Measurements from ENCODE around the gene ZNF611. TPM values are rescaled to one million over a fixed set of nuclear protein-coding genes. Genes with fewer than 3 reads are reported as not detected.
"Not testable (repeated sequence)": the region's sequence is repeated elsewhere in the genome, so short reads cannot be mapped to it uniquely, and the experiment has no call there.

Gene ZNF611
- total and polyA plus RNA-seq, 10 of the 15 experiments (the other 5 are each of a cell fraction or from before 2014, with no cell fraction given): 1.4 to 16.8 (median 7.6) TPM

- Histone ChIP-seq H3K4me3 (no peak overlapping the region), H2AFZ (ENCODE audit: control insufficient read depth, low read depth, low read length) (no peak overlapping the region), H3K27ac (ENCODE audit: control insufficient read depth, insufficient read depth) (no peak overlapping the region), H3K79me2 (ENCODE audit: control insufficient read depth, insufficient read depth, low read length) (no peaks in the 10 kb centered on the region), H4K20me1 (ENCODE audit: control insufficient read depth, insufficient read depth) (no peaks in the 10 kb centered on the region), H3K4me1 (ENCODE audit: control insufficient read depth, insufficient read depth, low read length) (no peaks in the 10 kb centered on the region), H3K9ac (ENCODE audit: control insufficient read depth, insufficient read depth, low read length) (no peak overlapping the region), H3K27me3 (replicated peaks in 1 of 2; ENCODE audit: control insufficient read depth in 2 of 2, insufficient read depth in 2 of 2, low read length in 1 of 2) (no peaks in the 10 kb centered on the region), H3K36me3 (ENCODE audit: control insufficient read depth in 2 of 2, insufficient read depth in 2 of 2, low read length in 1 of 2) (peaks cover 0 to 11% of the 10 kb centered on the region in 2 experiments; a peak in 2 of 4 replicates), H3K4me2 (ENCODE audit: control insufficient read depth, insufficient read depth) (no peak overlapping the region), H3K9me3 (replicated peaks; ENCODE audit: control insufficient read depth, insufficient read depth, low read length) (peaks cover 7% of the 10 kb centered on the region)
- 97% methylated on average over 23 of the region's 23 CpGs for WGBS (ENCODE audit: insufficient coverage, insufficient replicate concordance, low lambda C conversion rate, missing lambda C conversion rate)
- FAIRE-seq: no peak
- CTCF ChIA-PET: no interaction called here
- in situ Hi-C loops (cut with MboI): no loop called here
- intact Hi-C loops (cut with micrococcal nuclease; ENCODE audit: unreplicated experiment): no loop called here
- POLR2A ChIA-PET: no interaction called here
- RAD21 ChIA-PET (ENCODE audit: unreplicated experiment): no interaction called here
- DNase-seq (ENCODE audit: low read depth, low spot score): no peak
- no peak for ATAC-seq
- BruUV-seq (replicated peaks): no TSS peak
- TF ChIP-seq RUNX3 (IDR thresholded peaks at IDR 0.05; ENCODE audit: low read length) (no peak), ZBTB4 (CRISPR knock-in tag; IDR thresholded peaks at IDR 0.05) (no peak), ESRRA (IDR thresholded peaks at IDR 0.05; ENCODE audit: low read length) (no peak), NFIC (IDR thresholded peaks at IDR 0.05; ENCODE audit: low read depth, low read length) (no peak), ZNF687 (IDR thresholded peaks at IDR 0.05) (no peak), RAD51 (IDR thresholded peaks at IDR 0.05) (no peak), ATF7 (IDR thresholded peaks at IDR 0.05; ENCODE audit: low read depth) (no peak), WRNIP1 (IDR thresholded peaks at IDR 0.05; ENCODE audit: borderline replicate concordance, low read depth, low read length) (no peak)
- SMC1A ChIA-PET (ENCODE audit: uncharacterized antibody, unreplicated experiment): no interaction called here
These were observed 9.9 kb downstream of the ZNF611 start for GRCh38 chr19:52724701-52725514.

GRCh38 chr19:52723907-52724598 is 10.8 kb downstream of the ZNF611 start:
- SMC1A ChIA-PET (ENCODE audit: uncharacterized antibody, unreplicated experiment); H3K4me2 ChIP-seq (ENCODE audit: control insufficient read depth, insufficient read depth); intact Hi-C loops (cut with micrococcal nuclease; ENCODE audit: unreplicated experiment); H3K9ac ChIP-seq (ENCODE audit: control insufficient read depth, insufficient read depth, low read length); H3K27me3 ChIP-seq (replicated peaks in 1 of 2; ENCODE audit: control insufficient read depth in 2 of 2, insufficient read depth in 2 of 2, low read length in 1 of 2); CTCF ChIA-PET; ATAC-seq; H3K27ac ChIP-seq (ENCODE audit: control insufficient read depth, insufficient read depth); in situ Hi-C loops (cut with MboI); DNase-seq (ENCODE audit: low read depth, low spot score); H3K79me2 ChIP-seq (ENCODE audit: control insufficient read depth, insufficient read depth, low read length); H3K9me3 ChIP-seq (replicated peaks; ENCODE audit: control insufficient read depth, insufficient read depth, low read length); H3K4me1 ChIP-seq (ENCODE audit: control insufficient read depth, insufficient read depth, low read length); H4K20me1 ChIP-seq (ENCODE audit: control insufficient read depth, insufficient read depth); H2AFZ ChIP-seq (ENCODE audit: control insufficient read depth, low read depth, low read length); FAIRE-seq; H3K4me3 ChIP-seq; RAD21 ChIA-PET (ENCODE audit: unreplicated experiment); POLR2A ChIA-PET: not testable (repeated sequence)
- WGBS (ENCODE audit: insufficient coverage, insufficient replicate concordance, low lambda C conversion rate, missing lambda C conversion rate): 97% methylated on average over 9 of the region's 9 CpGs
- BruUV-seq (replicated peaks): TSS peak; percentile 41
- peaks cover 0 to 11% of the 10 kb centered on the region in 2 experiments; a peak in 2 of 4 replicates for H3K36me3 ChIP-seq (ENCODE audit: control insufficient read depth in 2 of 2, insufficient read depth in 2 of 2, low read length in 1 of 2)
